Vagina (tissue), 2 donors: ENCODE data around the gene CEBPG. TPM values are rescaled to one million over a fixed set of nuclear protein-coding genes. Genes with fewer than 3 reads are reported as not detected.

Source experiments
- DNase-seq, 2 donors: peaks; one replicate each; pipeline ENCODE4 v3.0.0-alpha.2; 2017; ENCODE audit errors: extremely low spot score in 2 of 2
- H3K27ac ChIP-seq: fragments of 200-600 bp; sonication (generic); one replicate; pipeline ENCODE4 v1.5.1; 2019
- H3K27me3 ChIP-seq: fragments of 200-600 bp; sonication (generic); one replicate; pipeline ENCODE4 v1.5.1; 2019
- H3K36me3 ChIP-seq, 2 donors: fragments of 200-600 bp; sonication (generic); one replicate each; pipeline ENCODE4 v1.5.1; 2017 to 2019
- H3K4me1 ChIP-seq: fragments of 200-600 bp; sonication (generic); one replicate; pipeline ENCODE4 v1.5.1; 2019
- H3K4me3 ChIP-seq, 2 donors: fragments of 200-600 bp; sonication (generic); 1 replicate in 1 of 2; 2 replicates in 1 of 2; pipeline ENCODE4 v1.5.1; 2016 to 2019
- H3K9me3 ChIP-seq: fragments of 200-600 bp; sonication (generic); one replicate; pipeline ENCODE4 v1.5.1; 2019
- CTCF ChIP-seq, 3 experiments: fragments of 450-650 bp in 2 of 3; fragments of 200-600 bp in 1 of 3; sonication (generic) in 1 of 3; IDR thresholded peaks; one replicate each; pipeline ENCODE4 v1.5.1; 2017 to 2019; ENCODE audit warnings: antibody characterized with exemption in 3 of 3, mild to moderate bottlenecking in 2 of 3, moderate library complexity in 2 of 3
- POLR2A ChIP-seq, 2 donors: fragments of 450-650 bp; IDR thresholded peaks; one replicate each; pipeline ENCODE4 v1.6.1; 2017; ENCODE audit warnings: antibody characterized with exemption in 2 of 2, mild to moderate bottlenecking in 2 of 2, moderate library complexity in 2 of 2
- POLR2AphosphoS5 ChIP-seq, 2 donors: sonication (generic); formaldehyde crosslinking; IDR thresholded peaks; one replicate each; pipeline ENCODE4 v1.9.0; 2017; ENCODE audit warnings: antibody characterized with exemption in 2 of 2, mild to moderate bottlenecking in 2 of 2, low read depth in 1 of 2; ENCODE audit not compliant: insufficient read depth in 1 of 2
- intact Hi-C: fragments of 100-400 bp; cut with DNase I; formaldehyde crosslinking; loops from one replicate; pipeline ENCODE4 v1.15.1; 2023
- total RNA-seq: library from RNA; depleted of rRNA; stranded (reverse); fragments of >200 nt; gene quantifications from one replicate; pipeline ENCODE4 v1.2.3, GENCODE V29; 2016

The CEBPG gene
- total RNA-seq, 1 donor from 2014 or later: 20.9 TPM

- no peaks in the 10 kb centered on the region for H3K27me3 ChIP-seq
- H3K9me3 ChIP-seq: no peaks in the 10 kb centered on the region
- peaks cover 0 to 13% of the 10 kb centered on the region in 2 donors for H3K36me3 ChIP-seq
- DNase-seq: no peak
- intact Hi-C loops: no loop called here
- H3K4me3 ChIP-seq: peak overlapping the region; percentile 64 to 83
- H3K27ac ChIP-seq: peak overlapping the region; percentile 94
- TF ChIP-seq POLR2AphosphoS5 (IDR thresholded peaks at IDR 0.05; ENCODE audit: insufficient read depth in 1 of 2, low read depth in 1 of 2): no peak
- no peak for TF ChIP-seq POLR2A (IDR thresholded peaks at IDR 0.05)
- TF ChIP-seq CTCF (IDR thresholded peaks at IDR 0.05): no peak
- H3K4me1 ChIP-seq: peaks cover 63% of the 10 kb centered on the region
Measured at GRCh38 chr19:33375156-33375836, 1.8 kb downstream of the CEBPG start.

GRCh38 chr19:33375837-33376159 is 2.3 kb downstream of the CEBPG start:
- intact Hi-C loops: no loop called here
- Histone ChIP-seq H3K9me3 (no peaks in the 10 kb centered on the region), H3K4me1 (peaks cover 63% of the 10 kb centered on the region), H3K36me3 (peaks cover 0 to 13% of the 10 kb centered on the region in 2 donors), H3K4me3 (no peak overlapping the region), H3K27me3 (no peaks in the 10 kb centered on the region), H3K27ac (peak overlapping the region; percentile 40)
- TF ChIP-seq POLR2AphosphoS5 (IDR thresholded peaks at IDR 0.05; ENCODE audit: insufficient read depth in 1 of 2, low read depth in 1 of 2): no peak
- TF ChIP-seq CTCF (IDR thresholded peaks at IDR 0.05): no peak
- TF ChIP-seq POLR2A (IDR thresholded peaks at IDR 0.05): no peak
- no peak for DNase-seq

- H3K27me3 ChIP-seq: no peaks in the 10 kb centered on the region
- H3K36me3 ChIP-seq: peaks cover 0 to 13% of the 10 kb centered on the region in 2 donors
- intact Hi-C loops: no loop called here
- TF ChIP-seq POLR2AphosphoS5 (IDR thresholded peaks at IDR 0.05; ENCODE audit: insufficient read depth in 1 of 2, low read depth in 1 of 2): peak in 1 of 2 donors; percentile 66
- no peak for TF ChIP-seq CTCF (IDR thresholded peaks at IDR 0.05)
- H3K4me3 ChIP-seq: no peak overlapping the region
- DNase-seq: no peak
- H3K27ac ChIP-seq: peak overlapping the region; percentile 40
- peaks cover 63% of the 10 kb centered on the region for H3K4me1 ChIP-seq
- no peaks in the 10 kb centered on the region for H3K9me3 ChIP-seq
Measured at GRCh38 chr19:33376423-33376822, 2.9 kb downstream of the CEBPG start.

- H3K27ac ChIP-seq: peak overlapping the region; percentile 40
- TF ChIP-seq POLR2AphosphoS5 (IDR thresholded peaks at IDR 0.05; ENCODE audit: insufficient read depth in 1 of 2, low read depth in 1 of 2): no peak
- TF ChIP-seq POLR2A (IDR thresholded peaks at IDR 0.05): no peak
- TF ChIP-seq CTCF (IDR thresholded peaks at IDR 0.05): no peak
- peak in 1 of 2 donors; percentile 62 for DNase-seq
- peaks cover 60% of the 10 kb centered on the region for H3K4me1 ChIP-seq
- H3K9me3 ChIP-seq: no peaks in the 10 kb centered on the region
- H3K4me3 ChIP-seq: no peak overlapping the region
- intact Hi-C loops: no loop called here
- H3K27me3 ChIP-seq: no peaks in the 10 kb centered on the region
- peaks cover 0 to 13% of the 10 kb centered on the region in 2 donors for H3K36me3 ChIP-seq
Measured at GRCh38 chr19:33376941-33377557, 3.5 kb downstream of the CEBPG start.
